CD1c-positive myeloid dendritic cell (primary cell): ENCODE results near the gene PEA15.
A peak's percentile ranks its signal among the peaks of the same experiment; 100 is the strongest.

Experiments
- DNase-seq: peaks from one replicate; pipeline ENCODE4 v3.0.0-alpha.2; 2016; ENCODE audit errors: extremely low spot score

The PEA15 gene

GRCh38 chr1:160239582-160240299, 34.6 kb downstream of the PEA15 start:
- no peak for DNase-seq

- DNase-seq = no peak
Observed at GRCh38 chr1:160243767-160244166, 38.6 kb downstream of the PEA15 start.

- no peak for DNase-seq
Observed at GRCh38 chr1:160244209-160244608, 39.0 kb downstream of the PEA15 start.

- DNase-seq = no peak
Observed at GRCh38 chr1:160245434-160245833, 40.2 kb downstream of the PEA15 start.

DNA sequence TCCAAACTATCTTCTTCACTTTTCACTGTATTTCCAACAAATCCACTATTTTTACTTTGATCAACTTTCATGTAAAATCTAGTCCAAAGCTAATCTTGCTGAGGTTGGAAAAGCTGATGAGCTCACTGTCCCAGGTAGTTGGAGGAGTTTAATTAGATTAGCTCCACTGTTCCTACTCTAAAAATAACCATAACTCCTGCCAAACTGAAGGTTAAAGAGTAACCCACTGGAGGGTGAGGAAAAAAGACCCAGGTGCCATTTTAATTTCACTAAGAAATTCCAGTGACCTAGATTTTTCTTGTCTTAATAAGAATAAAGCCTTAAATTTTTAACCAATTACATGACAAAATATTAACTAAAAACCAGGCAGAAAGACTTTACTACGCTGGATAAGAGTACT, 41.9 kb downstream of the PEA15 start:
- no peak for DNase-seq

DNA sequence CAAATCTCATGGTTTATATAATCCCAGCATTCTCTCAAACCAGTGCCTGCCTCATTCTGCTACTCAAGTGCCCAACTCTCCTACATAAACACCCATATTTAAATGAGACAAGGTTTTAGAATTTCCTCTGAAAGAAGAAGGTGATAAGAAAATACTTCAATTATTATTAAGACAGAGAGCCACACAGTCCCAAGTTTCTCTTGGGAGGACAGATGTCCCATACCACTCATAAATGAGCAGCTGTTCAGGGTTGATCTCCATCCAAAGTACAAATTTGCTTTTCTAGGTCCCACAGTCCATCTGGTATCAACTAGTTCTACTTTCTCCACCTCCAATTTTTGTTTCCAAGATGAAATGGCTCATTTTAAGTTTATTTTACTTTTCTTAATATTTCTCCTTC, 45.8 kb downstream of the PEA15 start:
- no peak for DNase-seq

DNA sequence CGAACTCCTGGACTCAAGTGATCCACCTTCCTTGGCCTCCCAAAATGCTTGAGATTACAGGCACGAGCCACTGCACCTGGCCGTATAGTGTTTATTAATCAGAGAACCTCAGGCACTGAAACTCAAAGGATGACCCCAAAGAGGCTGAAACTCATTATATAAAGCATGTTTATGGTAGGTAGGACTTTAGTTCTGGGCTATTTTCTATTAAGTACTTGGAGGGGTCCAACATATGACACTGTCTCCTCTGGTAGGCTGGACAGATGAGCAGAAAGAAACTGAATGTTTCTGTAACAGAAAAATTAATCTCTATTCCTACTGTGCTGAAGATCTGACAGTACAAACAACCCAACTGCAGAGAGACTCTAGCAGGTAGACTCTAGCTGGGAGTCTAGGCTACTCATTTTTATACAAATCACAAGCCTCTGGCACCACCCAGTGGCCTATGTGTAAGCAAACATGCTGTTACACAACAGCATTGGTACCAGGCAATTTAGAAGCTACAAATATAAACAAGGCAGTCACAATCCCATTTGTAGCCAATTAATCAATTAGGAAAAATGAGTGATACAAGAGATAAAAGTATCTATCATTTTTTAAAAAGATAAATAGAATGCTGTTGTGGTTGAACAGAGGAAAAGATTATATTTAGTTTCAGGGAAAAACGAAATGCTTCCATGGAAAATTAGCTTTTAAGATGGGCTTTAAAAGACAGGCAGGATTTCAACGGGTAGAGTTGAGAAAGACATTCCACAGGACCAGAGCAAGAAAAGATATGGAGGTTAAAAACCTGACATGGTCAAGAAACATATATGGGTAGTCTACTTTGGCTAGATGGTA, 46.7 kb downstream of the PEA15 start:
- peak; percentile 79 for DNase-seq

- DNase-seq = no peak
Observed at GRCh38 chr1:160255781-160256300, 50.7 kb downstream of the PEA15 start.

DNA sequence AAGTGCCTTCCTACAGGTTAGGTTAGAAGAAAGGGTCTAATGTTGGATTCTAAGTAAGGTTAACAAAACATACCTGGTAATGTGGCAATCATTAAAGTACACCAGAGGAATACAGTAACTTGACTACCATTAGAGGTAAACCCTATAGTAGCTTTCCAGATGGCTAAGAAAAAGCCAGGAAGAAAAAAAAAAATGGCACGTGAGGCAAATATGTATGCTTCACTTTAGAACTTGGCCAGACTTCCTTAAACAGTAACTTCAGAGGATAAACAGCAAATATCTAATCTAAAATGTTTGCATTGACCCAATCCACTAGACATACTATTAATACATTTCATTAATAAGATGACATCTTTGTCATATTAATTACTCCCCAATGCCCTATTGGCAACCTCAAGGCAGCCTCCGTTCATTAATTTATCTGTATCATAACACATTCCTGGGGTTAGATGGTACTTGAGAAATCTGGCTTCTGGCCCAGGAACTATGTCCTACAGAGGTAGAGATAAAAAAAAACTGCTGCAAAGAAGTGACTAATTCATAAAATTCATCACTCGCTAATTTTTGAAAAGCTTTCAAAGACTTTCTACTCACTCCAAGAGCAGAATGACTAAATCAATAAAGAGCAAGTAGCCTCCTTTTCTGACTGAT, 51.3 kb downstream of the PEA15 start:
- no peak for DNase-seq

DNA sequence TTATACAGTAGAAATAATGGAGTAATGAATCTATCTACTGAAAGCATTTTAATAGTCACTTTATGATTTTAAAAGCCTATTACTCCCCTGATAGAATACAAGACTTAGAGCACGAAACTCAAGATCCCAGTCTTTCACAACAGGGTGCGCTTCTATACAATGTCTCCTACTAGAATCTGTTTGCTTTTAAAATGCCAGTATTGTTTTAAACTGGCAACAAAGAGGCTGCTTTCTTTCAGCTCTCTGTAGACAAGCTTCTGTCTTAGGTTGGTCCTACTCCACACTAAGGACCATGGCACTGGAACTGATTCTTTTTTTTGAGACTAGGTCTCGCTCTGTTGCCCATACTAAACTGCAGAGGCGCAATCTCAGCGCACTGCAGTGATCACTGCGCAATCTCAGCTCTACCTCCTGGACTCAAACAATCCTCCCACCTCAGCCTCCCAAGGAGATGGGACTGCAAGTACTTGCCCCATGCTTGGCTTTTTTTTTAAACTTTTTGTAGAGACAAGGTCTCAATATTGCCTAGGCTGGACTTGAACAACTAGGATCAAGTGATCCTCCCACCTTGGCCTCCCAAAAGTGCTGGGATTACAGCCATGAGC, 52.3 kb downstream of the PEA15 start:
- DNase-seq = no peak

- DNase-seq = no peak
Observed at GRCh38 chr1:160258177-160258798, 53.1 kb downstream of the PEA15 start.

GRCh38 chr1:160260406-160261382, 55.5 kb downstream of the PEA15 start:
- DNase-seq = peak; percentile 12

DNA sequence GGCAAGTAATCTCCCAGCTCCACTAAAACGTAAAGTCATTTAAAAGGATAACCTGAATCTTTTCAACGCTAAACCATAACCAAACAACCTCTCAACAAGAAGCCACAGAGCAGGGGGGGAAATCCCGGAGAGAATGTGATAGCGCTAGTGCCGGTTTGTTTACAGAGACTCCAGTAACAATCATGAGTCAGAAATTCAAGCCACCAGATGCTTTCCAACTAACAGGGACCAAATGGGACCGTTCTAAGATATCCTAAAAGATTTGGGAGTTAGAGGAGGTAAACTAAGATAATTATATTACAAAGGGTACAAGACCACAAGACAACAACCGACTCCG, 56.3 kb downstream of the PEA15 start:
- DNase-seq = peak; percentile 65

- DNase-seq = peak; percentile 100
Observed at GRCh38 chr1:160261893-160262794, 57.0 kb downstream of the PEA15 start, which contains the start of gene DCAF8. Gene DCAF8 (minus strand): TSS chr1:160262549. CDS start chr1:160244008, 18,541 bp downstream.

DNA sequence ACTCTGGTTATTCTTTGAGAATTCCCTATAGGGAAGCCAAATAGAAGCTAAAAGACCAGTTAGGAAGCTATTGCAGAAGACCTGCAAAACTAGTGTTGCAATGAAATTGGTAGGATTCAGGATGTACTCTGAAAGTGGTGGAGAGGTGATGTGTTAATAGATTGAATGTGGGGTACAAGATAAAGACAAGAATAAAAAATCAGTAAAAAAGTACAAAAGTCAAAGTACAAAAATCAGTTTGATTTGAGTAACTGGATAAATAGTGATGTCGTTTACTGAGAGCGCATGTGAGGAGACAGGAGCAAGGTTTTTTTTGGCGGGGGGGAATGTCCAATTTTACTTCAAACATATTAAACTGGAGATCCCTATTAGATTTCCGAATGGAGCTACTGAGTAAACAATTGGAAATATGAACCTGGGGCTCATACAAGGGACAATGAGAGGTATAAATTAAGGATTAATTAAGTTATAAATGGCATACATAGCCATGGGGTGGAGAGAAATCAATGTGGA, 59.7 kb downstream of the PEA15 start:
- DNase-seq = no peak
